Measurements from ENCODE around the gene MLPH. TPM values are rescaled to one million over a fixed set of nuclear protein-coding genes. Genes with fewer than 3 reads are reported as not detected.

The MLPH gene
- total RNA-seq, 1 experiment from 2014 or later, result 0.59 TPM

GRCh38 chr2:237488295-237488694 lies 1.2 kb downstream of the MLPH start:
- peaks cover 9% of the 10 kb centered on the region for H3K9me3 ChIP-seq
- no peaks in the 10 kb centered on the region for H3K27me3 ChIP-seq
- no peaks in the 10 kb centered on the region for H3K36me3 ChIP-seq
- DNase-seq, result no peak
- no peak overlapping the region for H3K4me3 ChIP-seq

- DNase-seq, result peak; percentile 70
- Histone ChIP-seq H3K36me3 (no peaks in the 10 kb centered on the region), H3K27me3 (no peaks in the 10 kb centered on the region), H3K4me3 (no peak overlapping the region), H3K9me3 (peaks cover 9% of the 10 kb centered on the region)
Measured at GRCh38 chr2:237488901-237489860, 2.1 kb downstream of the MLPH start.

- Histone ChIP-seq H3K36me3 (no peaks in the 10 kb centered on the region), H3K4me3 (no peak overlapping the region), H3K27me3 (no peaks in the 10 kb centered on the region), H3K9me3 (peaks cover 9% of the 10 kb centered on the region)
- no peak for DNase-seq
Measured at GRCh38 chr2:237490009-237490711, 3.1 kb downstream of the MLPH start.

GRCh38 chr2:237490795-237491194 lies 3.7 kb downstream of the MLPH start:
- no peaks in the 10 kb centered on the region for H3K36me3 ChIP-seq

GRCh38 chr2:237491515-237492118 lies 4.6 kb downstream of the MLPH start:
- Histone ChIP-seq H3K36me3 (no peaks in the 10 kb centered on the region), H3K27me3 (no peaks in the 10 kb centered on the region), H3K4me3 (no peak overlapping the region), H3K9me3 (peaks cover 9% of the 10 kb centered on the region)
- no peak for DNase-seq

More at GRCh38 chr2:237490795-237491194, 3.7 kb downstream of the MLPH start:
- Histone ChIP-seq H3K27me3 (no peaks in the 10 kb centered on the region), H3K4me3 (no peak overlapping the region), H3K9me3 (peaks cover 9% of the 10 kb centered on the region)
- no peak for DNase-seq

- H3K27me3 ChIP-seq, result no peaks in the 10 kb centered on the region
- peaks cover 9% of the 10 kb centered on the region for H3K9me3 ChIP-seq
- no peak for DNase-seq
- H3K36me3 ChIP-seq, result no peaks in the 10 kb centered on the region
- no peak overlapping the region for H3K4me3 ChIP-seq
Measured at GRCh38 chr2:237492137-237492890, 5.3 kb downstream of the MLPH start.

- H3K36me3 ChIP-seq, result no peaks in the 10 kb centered on the region
- no peak for DNase-seq
- H3K27me3 ChIP-seq, result no peaks in the 10 kb centered on the region
- H3K4me3 ChIP-seq, result no peak overlapping the region
- H3K9me3 ChIP-seq, result peaks cover 9% of the 10 kb centered on the region
Measured at GRCh38 chr2:237494066-237494465, 7.0 kb downstream of the MLPH start.

GRCh38 chr2:237495521-237496117 lies 8.6 kb downstream of the MLPH start:
- no peaks in the 10 kb centered on the region for H3K36me3 ChIP-seq
- peaks cover 9% of the 10 kb centered on the region for H3K9me3 ChIP-seq
- DNase-seq, result no peak

GRCh38 chr2:237496428-237496827 lies 9.4 kb downstream of the MLPH start:
- DNase-seq, result no peak
- Histone ChIP-seq H3K4me3 (no peak overlapping the region), H3K27me3 (no peaks in the 10 kb centered on the region), H3K9me3 (peaks cover 4% of the 10 kb centered on the region), H3K36me3 (no peaks in the 10 kb centered on the region)

More at GRCh38 chr2:237495521-237496117, 8.6 kb downstream of the MLPH start:
- H3K27me3 ChIP-seq, result no peaks in the 10 kb centered on the region
- H3K4me3 ChIP-seq, result no peak overlapping the region

GRCh38 chr2:237497009-237497837 lies 10.2 kb downstream of the MLPH start:
- H3K9me3 ChIP-seq, result no peaks in the 10 kb centered on the region
- H3K36me3 ChIP-seq, result no peaks in the 10 kb centered on the region
- H3K27me3 ChIP-seq, result no peaks in the 10 kb centered on the region
- no peak for DNase-seq
- no peak overlapping the region for H3K4me3 ChIP-seq

GRCh38 chr2:237497838-237498186 lies 10.8 kb downstream of the MLPH start:
- no peak for DNase-seq
- Histone ChIP-seq H3K27me3 (no peaks in the 10 kb centered on the region), H3K36me3 (no peaks in the 10 kb centered on the region), H3K9me3 (no peaks in the 10 kb centered on the region), H3K4me3 (no peak overlapping the region)

GRCh38 chr2:237498341-237498740 lies 11.3 kb downstream of the MLPH start:
- no peaks in the 10 kb centered on the region for H3K36me3 ChIP-seq
- no peaks in the 10 kb centered on the region for H3K27me3 ChIP-seq
- no peaks in the 10 kb centered on the region for H3K9me3 ChIP-seq
- no peak for DNase-seq
- no peak overlapping the region for H3K4me3 ChIP-seq

- Histone ChIP-seq H3K27me3 (no peaks in the 10 kb centered on the region), H3K4me3 (no peak overlapping the region), H3K9me3 (no peaks in the 10 kb centered on the region), H3K36me3 (no peaks in the 10 kb centered on the region)
- DNase-seq, result peak; percentile 91
Measured at GRCh38 chr2:237500681-237501424, 13.8 kb downstream of the MLPH start.

GRCh38 chr2:237501892-237502513 lies 15.0 kb downstream of the MLPH start:
- Histone ChIP-seq H3K27me3 (no peaks in the 10 kb centered on the region), H3K4me3 (no peak overlapping the region), H3K36me3 (no peaks in the 10 kb centered on the region), H3K9me3 (no peaks in the 10 kb centered on the region)
- no peak for DNase-seq

Data from MG63 (cell line).